GM15510 (cell line): Measurements from ENCODE around the gene NMBR.

ENCODE experiments used
- POLR2A ChIP-seq: IDR thresholded peaks from 3 replicates; pipeline ENCODE4 v1.6.1; 2011; ENCODE audit warnings: borderline replicate concordance; ENCODE audit not compliant: insufficient read length; ENCODE audit errors: extremely low read depth

The NMBR gene

GRCh38 chr6:142167071-142167470 is 20.1 kb upstream of the NMBR start:
- no peak for TF ChIP-seq POLR2A

- no peak for TF ChIP-seq POLR2A
These were observed 18.3 kb upstream of the NMBR start for GRCh38 chr6:142165227-142165626.

- TF ChIP-seq POLR2A = no peak
These were observed 15.9 kb upstream of the NMBR start for GRCh38 chr6:142162780-142163179.

GRCh38 chr6:142155895-142156757 is 9.2 kb upstream of the NMBR start:
- TF ChIP-seq POLR2A = no peak

GRCh38 chr6:142155091-142155490 is 8.2 kb upstream of the NMBR start:
- TF ChIP-seq POLR2A = no peak

- TF ChIP-seq POLR2A = no peak
These were observed 7.4 kb upstream of the NMBR start for GRCh38 chr6:142154336-142154735.

GRCh38 chr6:142153196-142153595 is 6.3 kb upstream of the NMBR start:
- TF ChIP-seq POLR2A = no peak

GRCh38 chr6:142152746-142153145 is 5.8 kb upstream of the NMBR start:
- no peak for TF ChIP-seq POLR2A

- TF ChIP-seq POLR2A = no peak
These were observed 8.0 kb downstream of the NMBR start for GRCh38 chr6:142138876-142139275.

- no peak for TF ChIP-seq POLR2A
These were observed 14.3 kb downstream of the NMBR start, which contains the start of gene GJE1 for GRCh38 chr6:142132625-142133024. Gene GJE1, plus strand, starts transcription at chr6:142132925. Its CDS starts 234 bp downstream, at chr6:142133159.

GRCh38 chr6:142130814-142131213 is 16.1 kb downstream of the NMBR start:
- no peak for TF ChIP-seq POLR2A

- no peak for TF ChIP-seq POLR2A
These were observed 25.6 kb downstream of the NMBR start for GRCh38 chr6:142121342-142121741.

- no peak for TF ChIP-seq POLR2A
These were observed 28.0 kb downstream of the NMBR start for GRCh38 chr6:142118925-142119324.

- TF ChIP-seq POLR2A = no peak
These were observed 28.6 kb downstream of the NMBR start for GRCh38 chr6:142118328-142118727.

GRCh38 chr6:142117366-142117765 is 29.6 kb downstream of the NMBR start:
- TF ChIP-seq POLR2A = no peak

- no peak for TF ChIP-seq POLR2A
These were observed 34.4 kb downstream of the NMBR start for GRCh38 chr6:142112451-142113061.
